Colonic mucosa (tissue), 4 donors: Measurements from ENCODE around the gene S100A12. TPM values are rescaled to one million over a fixed set of nuclear protein-coding genes. Genes with fewer than 3 reads are reported as not detected.

ENCODE experiments used
- DNase-seq: peaks from one replicate; pipeline ENCODE4 v3.0.0-alpha.2; 2020
- H3K27ac ChIP-seq: fragments of 200-600 bp; one replicate; pipeline ENCODE4 v1.8.0; 2021
- H3K27me3 ChIP-seq: fragments of 200-600 bp; one replicate; pipeline ENCODE4 v1.8.0; 2021
- H3K36me3 ChIP-seq: fragments of 200-600 bp; one replicate; pipeline ENCODE4 v1.8.0; 2021
- H3K4me1 ChIP-seq: fragments of 200-600 bp; one replicate; pipeline ENCODE4 v1.8.0; 2021; ENCODE audit warnings: mild to moderate bottlenecking
- H3K4me3 ChIP-seq: fragments of 200-600 bp; one replicate; pipeline ENCODE4 v1.8.0; 2021
- H3K9ac ChIP-seq, 2 donors: one replicate each; pipeline ENCODE4 v1.7.0; 2013; ENCODE audit warnings: control low read depth in 2 of 2, low read depth in 2 of 2, low read length in 2 of 2
- H3K9me3 ChIP-seq: fragments of 200-600 bp; one replicate; pipeline ENCODE4 v1.8.0; 2021
- intact Hi-C: fragments of 100-400 bp; cut with DNase I; formaldehyde crosslinking; loops from one replicate; pipeline ENCODE4 v1.14.1; 2022
- total RNA-seq, 2 donors: library from RNA; stranded (reverse); fragmentation: NEBNext Ultra II Directional in 1 of 2; extraction: Animal tissue kit (Norgen Biotek cat#: 25700) in 1 of 2; gene quantifications; one replicate each; pipeline ENCODE4 v1.2.1, GENCODE V29; 2021
- TF ChIP-seq, protein P1 (sequence below): fragments of 200-600 bp; IDR thresholded peaks from one replicate; pipeline ENCODE4 v1.8.0; 2022; ENCODE audit warnings: antibody characterized with exemption, mild to moderate bottlenecking
- donor health status: healthy.
- donor health status: DM: no; HTN: no; CAD: no.
- donor health status: DM: no; HTN: no; CAD: no.

Gene S100A12
- total RNA-seq, 2 donors from 2014 or later = not detected

DNA sequence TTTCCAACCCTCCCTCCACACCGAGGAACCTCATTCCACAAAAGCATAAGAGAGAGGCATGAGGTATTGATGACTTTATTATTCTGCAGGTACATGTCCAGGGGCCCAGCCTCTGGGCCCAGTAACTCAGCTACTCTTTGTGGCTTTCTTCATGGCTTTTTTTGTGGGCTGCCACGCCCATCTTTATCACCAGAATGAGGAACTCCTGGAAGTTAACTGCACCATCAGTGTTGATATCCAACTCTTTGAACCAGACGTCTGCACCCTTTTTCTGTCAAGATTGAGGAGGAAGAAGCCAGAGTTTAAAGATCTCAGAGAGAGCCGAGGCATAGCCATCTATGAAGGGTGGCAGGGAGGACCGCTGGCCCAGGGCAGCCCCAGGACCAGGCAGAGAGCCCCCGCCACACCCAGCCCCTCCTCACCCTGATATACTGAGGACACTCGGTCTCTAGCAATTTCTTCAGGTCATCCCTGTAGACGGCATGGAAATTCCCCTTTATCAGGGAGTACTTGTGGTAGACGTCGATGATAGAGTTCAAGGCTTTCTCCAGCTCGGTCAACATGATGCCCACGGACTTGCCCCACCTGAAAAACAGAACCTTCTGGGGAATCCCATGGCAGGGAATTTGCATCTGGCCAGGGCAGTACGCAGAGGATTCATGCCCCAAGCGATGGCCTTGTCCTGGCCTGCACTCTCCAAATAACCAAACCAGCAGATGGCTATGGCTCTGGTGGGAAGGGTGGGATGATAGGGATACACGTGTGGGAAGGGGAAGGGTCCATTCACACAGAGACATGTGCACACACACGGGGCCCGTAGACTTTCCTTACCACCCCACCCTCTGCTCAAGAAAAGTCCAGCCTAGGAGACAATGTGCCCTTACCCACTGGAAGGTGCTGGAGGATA, 14.8 kb upstream of the S100A12 start:
- no peaks in the 10 kb centered on the region for H3K36me3 ChIP-seq
- H3K9ac ChIP-seq = no peak overlapping the region
- peak; percentile 38 for DNase-seq
- no peak overlapping the region for H3K27ac ChIP-seq
- TF ChIP-seq, protein P1, sequence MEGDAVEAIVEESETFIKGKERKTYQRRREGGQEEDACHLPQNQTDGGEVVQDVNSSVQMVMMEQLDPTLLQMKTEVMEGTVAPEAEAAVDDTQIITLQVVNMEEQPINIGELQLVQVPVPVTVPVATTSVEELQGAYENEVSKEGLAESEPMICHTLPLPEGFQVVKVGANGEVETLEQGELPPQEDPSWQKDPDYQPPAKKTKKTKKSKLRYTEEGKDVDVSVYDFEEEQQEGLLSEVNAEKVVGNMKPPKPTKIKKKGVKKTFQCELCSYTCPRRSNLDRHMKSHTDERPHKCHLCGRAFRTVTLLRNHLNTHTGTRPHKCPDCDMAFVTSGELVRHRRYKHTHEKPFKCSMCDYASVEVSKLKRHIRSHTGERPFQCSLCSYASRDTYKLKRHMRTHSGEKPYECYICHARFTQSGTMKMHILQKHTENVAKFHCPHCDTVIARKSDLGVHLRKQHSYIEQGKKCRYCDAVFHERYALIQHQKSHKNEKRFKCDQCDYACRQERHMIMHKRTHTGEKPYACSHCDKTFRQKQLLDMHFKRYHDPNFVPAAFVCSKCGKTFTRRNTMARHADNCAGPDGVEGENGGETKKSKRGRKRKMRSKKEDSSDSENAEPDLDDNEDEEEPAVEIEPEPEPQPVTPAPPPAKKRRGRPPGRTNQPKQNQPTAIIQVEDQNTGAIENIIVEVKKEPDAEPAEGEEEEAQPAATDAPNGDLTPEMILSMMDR = no peak
- H3K9me3 ChIP-seq = no peaks in the 10 kb centered on the region
- no peaks in the 10 kb centered on the region for H3K4me1 ChIP-seq
- H3K27me3 ChIP-seq = no peaks in the 10 kb centered on the region
- intact Hi-C loops = no loop called here
- H3K4me3 ChIP-seq = no peak overlapping the region

GRCh38 chr1:153389401-153389800, 14.0 kb upstream of the S100A12 start:
- Histone ChIP-seq H3K4me3 (no peak overlapping the region), H3K36me3 (no peaks in the 10 kb centered on the region), H3K9me3 (no peaks in the 10 kb centered on the region), H3K27me3 (no peaks in the 10 kb centered on the region), H3K9ac (no peak overlapping the region), H3K4me1 (no peaks in the 10 kb centered on the region), H3K27ac (no peak overlapping the region)
- TF ChIP-seq, protein P1 = no peak
- intact Hi-C loops = no loop called here
- no peak for DNase-seq

DNA sequence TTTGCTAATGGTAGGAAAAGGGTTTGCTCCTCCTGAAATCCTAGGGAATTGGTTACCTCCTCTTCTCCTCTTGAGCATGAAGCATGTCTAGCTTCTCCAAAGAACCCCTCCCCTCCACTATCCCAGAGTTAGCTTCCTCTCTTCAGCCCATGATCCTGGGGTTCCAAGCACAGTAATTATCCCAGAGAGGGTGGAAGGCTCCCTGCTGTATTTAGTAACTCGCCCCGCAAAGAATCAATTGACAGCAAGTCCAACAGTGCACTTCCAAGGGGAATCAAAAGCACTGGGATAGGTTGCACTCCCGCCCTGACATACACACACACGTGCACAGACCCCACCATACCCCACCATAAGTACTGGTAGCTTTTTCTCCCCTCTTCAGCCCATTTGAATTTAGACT, 12.4 kb upstream of the S100A12 start:
- Histone ChIP-seq H3K9me3 (no peaks in the 10 kb centered on the region), H3K9ac (no peak overlapping the region), H3K36me3 (no peaks in the 10 kb centered on the region), H3K4me1 (no peaks in the 10 kb centered on the region), H3K27ac (no peak overlapping the region), H3K4me3 (no peak overlapping the region), H3K27me3 (no peaks in the 10 kb centered on the region)
- TF ChIP-seq, protein P1 = no peak
- intact Hi-C loops = no loop called here
- no peak for DNase-seq

DNA sequence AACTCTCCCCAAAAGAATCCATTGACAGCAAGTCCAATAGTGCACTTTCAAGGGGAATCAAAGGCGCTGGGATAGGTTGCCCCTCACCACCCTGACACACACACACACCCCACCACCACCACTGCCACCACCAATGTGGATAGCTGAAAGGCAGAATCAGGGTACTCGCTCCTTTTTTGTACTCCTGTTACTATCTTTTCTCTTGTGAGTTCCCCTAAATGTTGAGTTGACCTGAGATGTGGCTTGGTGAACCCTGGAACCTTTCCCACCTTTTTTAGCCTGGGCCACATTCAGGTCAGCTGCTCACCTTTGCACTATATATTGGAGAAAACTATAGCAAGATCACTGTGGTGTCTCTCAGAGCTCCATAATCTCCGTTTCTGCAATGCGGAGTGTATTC, 11.6 kb upstream of the S100A12 start:
- no peak overlapping the region for H3K4me3 ChIP-seq
- intact Hi-C loops = no loop called here
- H3K4me1 ChIP-seq = no peaks in the 10 kb centered on the region

GRCh38 chr1:153386500-153386901, 11.1 kb upstream of the S100A12 start:
- intact Hi-C loops = no loop called here
- Histone ChIP-seq H3K4me1 (no peaks in the 10 kb centered on the region), H3K9ac (no peak overlapping the region), H3K27ac (no peak overlapping the region), H3K36me3 (no peaks in the 10 kb centered on the region), H3K9me3 (no peaks in the 10 kb centered on the region), H3K4me3 (no peak overlapping the region), H3K27me3 (no peaks in the 10 kb centered on the region)
- DNase-seq = peak; percentile 19
- TF ChIP-seq, protein P1 = no peak

More for the DNA sequence above, 11.6 kb upstream of the S100A12 start:
- H3K36me3 ChIP-seq = no peaks in the 10 kb centered on the region
- no peak overlapping the region for H3K27ac ChIP-seq
- H3K27me3 ChIP-seq = no peaks in the 10 kb centered on the region
- no peaks in the 10 kb centered on the region for H3K9me3 ChIP-seq
- TF ChIP-seq, protein P1 = no peak
- H3K9ac ChIP-seq = no peak overlapping the region
- DNase-seq = no peak
